GM12875 (cell line): ENCODE data around the gene ECI2.

Source experiments
- H3K4me3 ChIP-seq: one replicate; pipeline ENCODE4 v1.5.1; 2011; ENCODE audit warnings: low read depth, low read length, control low read depth
- CTCF ChIP-seq: IDR thresholded peaks from 2 replicates; pipeline ENCODE4 v1.5.1; 2011; ENCODE audit warnings: low read depth, mild to moderate bottlenecking, control low read depth, inconsistent platforms, low read length, moderate library complexity, borderline replicate concordance; ENCODE audit not compliant: insufficient read depth

ECI2 gene

GRCh38 chr6:4129446-4129845 is 5.9 kb downstream of the ECI2 start:
- H3K4me3 ChIP-seq: no peak overlapping the region
- no peak for TF ChIP-seq CTCF

GRCh38 chr6:4128748-4129147 is 6.6 kb downstream of the ECI2 start:
- H3K4me3 ChIP-seq: no peak overlapping the region
- TF ChIP-seq CTCF: no peak

- no peak overlapping the region for H3K4me3 ChIP-seq
- no peak for TF ChIP-seq CTCF
Observed at GRCh38 chr6:4128072-4128471, 7.3 kb downstream of the ECI2 start.

- no peak overlapping the region for H3K4me3 ChIP-seq
- no peak for TF ChIP-seq CTCF
Observed at GRCh38 chr6:4125933-4126864, 9.2 kb downstream of the ECI2 start.

- TF ChIP-seq CTCF: no peak
Observed at GRCh38 chr6:4125500-4125899, 9.9 kb downstream of the ECI2 start.

GRCh38 chr6:4124351-4124750 is 11.0 kb downstream of the ECI2 start:
- TF ChIP-seq CTCF: no peak
- H3K4me3 ChIP-seq: no peak overlapping the region

More at GRCh38 chr6:4125500-4125899, 9.9 kb downstream of the ECI2 start:
- H3K4me3 ChIP-seq: no peak overlapping the region

GRCh38 chr6:4115741-4116140 is 19.6 kb downstream of the ECI2 start:
- TF ChIP-seq CTCF: no peak
- H3K4me3 ChIP-seq: no peak overlapping the region
